HUES48 (cell line): ENCODE data around the gene CMC2.

Experiments used
- H3K27ac ChIP-seq: one replicate; pipeline ENCODE4 v1.7.0; 2013; ENCODE audit warnings: low read depth, low read length, inconsistent platforms
- H3K27me3 ChIP-seq: 2 replicates; pipeline ENCODE4 v1.6.1; 2013; ENCODE audit warnings: mild to moderate bottlenecking, low read length; ENCODE audit not compliant: control insufficient read depth, insufficient read depth
- H3K36me3 ChIP-seq: 2 replicates; pipeline ENCODE4 v1.6.1; 2013; ENCODE audit warnings: low read length; ENCODE audit not compliant: control insufficient read depth, insufficient read depth
- H3K4me1 ChIP-seq: 2 replicates; pipeline ENCODE4 v1.6.1; 2013; ENCODE audit warnings: mild to moderate bottlenecking, low read length; ENCODE audit not compliant: control insufficient read depth, insufficient read depth
- H3K4me3 ChIP-seq: 2 replicates; pipeline ENCODE4 v1.5.1; 2013; ENCODE audit warnings: mild to moderate bottlenecking, low read depth, low read length
- H3K9ac ChIP-seq: 2 replicates; pipeline ENCODE4 v1.6.1; 2013; ENCODE audit warnings: mild to moderate bottlenecking, low read depth, low read length, moderate library complexity
- H3K9me3 ChIP-seq: 2 replicates; pipeline ENCODE4 v1.6.1; 2013; ENCODE audit warnings: low read length; ENCODE audit not compliant: control insufficient read depth, insufficient read depth

Gene CMC2

DNA sequence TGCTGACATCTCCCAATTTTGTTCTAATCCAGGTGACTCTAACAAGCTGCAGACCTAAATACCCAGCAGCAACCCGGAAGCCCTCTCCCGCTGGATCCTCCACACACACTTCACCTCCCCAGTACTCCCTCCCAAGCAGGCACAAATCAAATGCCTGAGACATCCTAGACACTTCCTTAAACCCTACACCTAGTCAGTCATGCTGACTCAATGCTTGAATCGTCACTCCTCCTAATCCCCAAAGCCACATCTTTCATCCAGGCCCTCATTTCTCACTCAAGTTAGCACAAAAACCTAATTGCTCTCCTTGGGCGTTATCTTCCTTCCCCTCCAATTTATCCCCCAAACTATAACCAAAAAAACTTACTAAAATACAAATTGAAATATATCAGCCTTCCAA is 32.7 kb downstream of the CMC2 start:
- no peaks in the 10 kb centered on the region for H3K27me3 ChIP-seq
- no peak overlapping the region for H3K27ac ChIP-seq
- peaks cover 32% of the 10 kb centered on the region for H3K36me3 ChIP-seq
- H3K4me3 ChIP-seq = no peak overlapping the region
- H3K9me3 ChIP-seq = no peaks in the 10 kb centered on the region
- H3K4me1 ChIP-seq = no peaks in the 10 kb centered on the region
- H3K9ac ChIP-seq = no peak overlapping the region

DNA sequence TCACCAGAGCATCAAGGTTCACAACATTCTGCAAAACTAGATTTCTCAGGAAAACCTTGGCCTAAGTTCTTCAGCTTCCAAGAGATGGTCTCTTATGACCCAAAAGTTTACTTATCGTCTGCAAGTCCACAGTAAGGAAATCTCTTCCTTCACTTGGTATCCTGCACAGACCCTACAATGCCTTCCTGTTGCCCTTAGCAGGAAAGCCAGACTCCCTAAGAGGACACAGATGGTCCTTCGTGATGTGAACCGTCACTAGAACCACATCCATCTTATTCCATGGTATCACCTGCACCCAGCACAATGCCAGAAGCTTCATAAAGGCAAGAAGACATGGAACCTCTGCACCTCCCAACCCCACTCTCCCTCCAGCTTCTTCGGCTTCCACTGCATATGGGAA is 34.1 kb downstream of the CMC2 start:
- Histone ChIP-seq H3K36me3 (peaks cover 32% of the 10 kb centered on the region), H3K9ac (no peak overlapping the region), H3K9me3 (no peaks in the 10 kb centered on the region), H3K27ac (no peak overlapping the region), H3K4me1 (no peaks in the 10 kb centered on the region), H3K4me3 (no peak overlapping the region), H3K27me3 (no peaks in the 10 kb centered on the region)

GRCh38 chr16:80971819-80972218 is 34.9 kb downstream of the CMC2 start:
- Histone ChIP-seq H3K4me1 (no peaks in the 10 kb centered on the region), H3K36me3 (peaks cover 32% of the 10 kb centered on the region)

GRCh38 chr16:80969114-80969484 is 37.6 kb downstream of the CMC2 start:
- H3K36me3 ChIP-seq = peaks cover 19% of the 10 kb centered on the region; the same call in 1 of the 2 replicates
- H3K4me3 ChIP-seq = no peak overlapping the region
- no peak overlapping the region for H3K9ac ChIP-seq
- H3K27me3 ChIP-seq = no peaks in the 10 kb centered on the region
- no peaks in the 10 kb centered on the region for H3K4me1 ChIP-seq
- no peaks in the 10 kb centered on the region for H3K9me3 ChIP-seq
- no peak overlapping the region for H3K27ac ChIP-seq

More at GRCh38 chr16:80971819-80972218, 34.9 kb downstream of the CMC2 start:
- no peaks in the 10 kb centered on the region for H3K27me3 ChIP-seq
- no peak overlapping the region for H3K4me3 ChIP-seq
- no peak overlapping the region for H3K27ac ChIP-seq
- H3K9ac ChIP-seq = no peak overlapping the region
- H3K9me3 ChIP-seq = no peaks in the 10 kb centered on the region

DNA sequence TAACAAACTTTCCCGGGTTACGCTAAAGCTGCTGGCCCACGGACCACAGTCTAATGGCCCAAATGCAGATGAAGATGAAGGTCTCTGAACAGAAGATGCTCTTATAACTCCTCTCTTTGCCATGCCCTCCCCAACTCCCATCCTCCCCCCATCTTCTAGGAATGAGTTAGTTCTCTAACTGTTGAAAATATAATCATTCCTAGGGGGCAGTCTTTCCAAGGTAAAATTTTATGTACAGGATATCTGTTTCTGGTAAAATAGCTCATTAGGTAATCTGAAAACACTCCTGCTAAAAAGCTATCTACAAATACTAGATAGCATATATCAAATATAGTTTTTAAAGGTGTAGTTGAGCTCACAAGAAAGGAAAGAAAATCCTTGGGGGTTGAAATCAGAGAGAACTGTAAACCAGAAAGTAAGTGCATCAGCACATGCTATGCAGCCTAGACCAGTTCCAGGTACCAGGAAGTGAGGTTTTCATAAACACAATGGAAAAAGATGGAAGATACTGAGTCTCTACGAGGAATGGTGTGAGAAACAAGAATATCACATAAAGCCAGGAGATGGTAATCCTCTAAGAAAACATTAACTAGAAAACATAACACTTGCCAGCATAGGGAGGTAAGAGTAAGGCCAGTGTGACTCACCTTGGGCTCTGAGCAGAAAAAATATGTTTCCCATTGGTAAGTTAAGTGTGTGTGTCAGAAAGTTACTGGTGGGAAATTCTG is 38.1 kb downstream of the CMC2 start:
- no peaks in the 10 kb centered on the region for H3K9me3 ChIP-seq
- no peaks in the 10 kb centered on the region for H3K27me3 ChIP-seq
- H3K36me3 ChIP-seq = peaks cover 19% of the 10 kb centered on the region; the same call in 1 of the 2 replicates
- no peaks in the 10 kb centered on the region for H3K4me1 ChIP-seq
- H3K4me3 ChIP-seq = no peak overlapping the region
- H3K9ac ChIP-seq = no peak overlapping the region
- H3K27ac ChIP-seq = no peak overlapping the region

DNA sequence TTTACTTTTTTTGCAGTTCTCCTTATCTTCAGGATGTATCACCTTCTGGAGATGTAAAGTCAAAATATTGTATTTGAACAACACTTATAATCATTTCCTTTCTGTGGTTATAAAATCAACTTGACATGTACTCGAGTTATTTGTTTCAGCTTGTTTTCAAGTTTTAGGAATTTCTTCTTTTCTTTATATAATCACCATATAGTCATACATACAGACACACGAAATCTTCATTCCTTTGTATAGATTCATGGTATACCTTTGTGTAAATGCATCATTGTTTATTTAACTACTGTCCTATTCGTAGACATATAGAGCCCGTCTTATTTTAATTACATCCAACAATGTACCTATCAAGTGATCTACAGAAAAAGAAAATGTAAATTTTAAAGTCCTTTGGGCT is 40.1 kb downstream of the CMC2 start:
- no peaks in the 10 kb centered on the region for H3K27me3 ChIP-seq
- H3K9ac ChIP-seq = no peak overlapping the region
- no peak overlapping the region for H3K4me3 ChIP-seq
- no peak overlapping the region for H3K27ac ChIP-seq
- H3K9me3 ChIP-seq = no peaks in the 10 kb centered on the region
- no peaks in the 10 kb centered on the region for H3K4me1 ChIP-seq
- H3K36me3 ChIP-seq = peaks cover 9% of the 10 kb centered on the region; the same call in 1 of the 2 replicates

- no peak overlapping the region for H3K9ac ChIP-seq
- H3K4me3 ChIP-seq = no peak overlapping the region
- no peaks in the 10 kb centered on the region for H3K27me3 ChIP-seq
- H3K36me3 ChIP-seq = no peaks in the 10 kb centered on the region
- no peak overlapping the region for H3K27ac ChIP-seq
- H3K9me3 ChIP-seq = 0 out of 2 replicates have a peak, but pooled peaks cover 3% of the 10 kb centered on the region
- H3K4me1 ChIP-seq = no peaks in the 10 kb centered on the region
Measured at GRCh38 chr16:80964351-80964750, 42.3 kb downstream of the CMC2 start.

DNA sequence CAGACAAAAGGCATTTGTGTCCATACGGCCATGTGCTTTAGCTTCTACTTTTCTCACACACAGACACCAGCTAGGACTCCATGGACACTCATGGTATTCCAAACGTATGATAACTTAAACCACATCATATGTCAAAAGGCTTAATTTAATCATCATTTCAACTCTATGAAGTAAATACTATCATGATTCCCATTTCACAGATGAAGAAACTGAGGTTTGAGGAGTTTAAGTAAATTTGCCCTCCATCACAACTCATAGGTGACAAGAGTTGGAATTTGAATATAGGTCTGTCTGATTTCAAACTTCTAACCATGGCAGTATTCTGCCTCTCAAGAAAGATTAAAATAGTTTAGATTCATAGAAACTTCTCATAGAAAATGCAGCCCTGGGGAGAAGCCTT is 43.8 kb downstream of the CMC2 start:
- Histone ChIP-seq H3K9ac (no peak overlapping the region), H3K27ac (no peak overlapping the region), H3K4me1 (no peaks in the 10 kb centered on the region)

GRCh38 chr16:80958284-80958683 is 48.4 kb downstream of the CMC2 start:
- 0 out of 2 replicates have a peak, but pooled peaks cover 6% of the 10 kb centered on the region for H3K9me3 ChIP-seq
- no peaks in the 10 kb centered on the region for H3K4me1 ChIP-seq
- H3K27ac ChIP-seq = no peak overlapping the region

More for the DNA sequence above, 43.8 kb downstream of the CMC2 start:
- H3K36me3 ChIP-seq = no peaks in the 10 kb centered on the region
- H3K9me3 ChIP-seq = 0 out of 2 replicates have a peak, but pooled peaks cover 6% of the 10 kb centered on the region
- H3K27me3 ChIP-seq = no peaks in the 10 kb centered on the region
- no peak overlapping the region for H3K4me3 ChIP-seq

DNA sequence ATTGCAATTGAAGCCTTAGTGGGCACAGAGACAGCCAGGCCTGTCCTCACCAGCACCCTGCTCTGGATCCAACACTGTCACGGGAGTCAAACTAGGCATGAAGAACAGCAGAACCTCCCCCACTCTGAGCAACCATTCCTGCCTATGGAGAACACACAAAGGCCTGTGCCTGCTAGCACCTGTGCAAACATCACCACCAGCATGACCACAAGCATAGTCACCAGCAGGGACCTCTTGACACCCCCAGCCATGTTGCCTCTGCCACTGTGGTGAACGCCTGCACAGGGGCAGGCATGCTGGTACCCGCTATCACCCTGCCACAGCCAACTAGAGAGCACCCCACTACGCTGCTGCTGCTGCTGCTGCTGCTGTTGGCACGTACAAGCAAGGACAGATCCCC is 51.7 kb downstream of the CMC2 start:
- Histone ChIP-seq H3K36me3 (no peaks in the 10 kb centered on the region), H3K27me3 (no peaks in the 10 kb centered on the region)

More at GRCh38 chr16:80958284-80958683, 48.4 kb downstream of the CMC2 start:
- Histone ChIP-seq H3K27me3 (no peaks in the 10 kb centered on the region), H3K36me3 (no peaks in the 10 kb centered on the region), H3K4me3 (no peak overlapping the region), H3K9ac (no peak overlapping the region)

DNA sequence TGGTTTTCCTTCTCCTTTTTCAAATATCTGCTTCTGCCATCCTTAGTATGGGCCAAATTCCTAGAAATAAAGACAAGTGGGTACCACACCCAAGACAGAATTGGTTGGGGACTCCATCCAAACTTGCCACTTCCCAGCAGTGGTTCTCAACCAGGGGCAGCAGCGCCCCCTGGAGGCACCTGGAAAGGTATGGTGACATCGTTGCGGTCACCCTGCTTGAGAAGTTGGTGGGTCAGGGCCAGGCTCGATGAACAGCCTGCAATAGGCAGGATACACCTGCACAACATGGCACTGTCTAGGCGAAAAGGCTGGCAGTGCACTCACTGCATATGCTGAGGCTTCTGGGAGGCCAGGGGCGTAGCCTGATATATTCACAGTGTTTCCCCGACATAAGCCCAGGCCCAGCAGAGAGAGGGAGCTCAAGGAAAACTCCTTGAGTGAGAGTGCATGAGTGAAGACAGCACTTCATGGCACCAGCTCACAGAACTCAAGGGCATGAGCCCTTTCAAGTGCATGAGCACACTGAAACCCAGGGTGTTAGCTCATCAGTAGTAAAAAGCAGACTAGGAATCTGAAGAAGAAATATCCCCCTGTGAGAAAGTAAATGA is 57.7 kb downstream of the CMC2 start:
- no peaks in the 10 kb centered on the region for H3K9me3 ChIP-seq

More for the DNA sequence above, 51.7 kb downstream of the CMC2 start:
- Histone ChIP-seq H3K4me3 (no peak overlapping the region), H3K27ac (no peak overlapping the region), H3K4me1 (no peaks in the 10 kb centered on the region), H3K9ac (no peak overlapping the region), H3K9me3 (0 out of 2 replicates have a peak, but pooled peaks cover 3% of the 10 kb centered on the region)

More for the DNA sequence above, 57.7 kb downstream of the CMC2 start:
- Histone ChIP-seq H3K27me3 (no peaks in the 10 kb centered on the region), H3K4me1 (0 out of 2 replicates have a peak, but pooled peaks cover 5% of the 10 kb centered on the region), H3K9ac (no peak overlapping the region), H3K4me3 (no peak overlapping the region), H3K27ac (no peak overlapping the region), H3K36me3 (no peaks in the 10 kb centered on the region)
